Brain microvascular endothelial cell (primary cell): ENCODE data around the gene OMG.

Source experiments
- DNase-seq: peaks from one replicate; pipeline ENCODE4 v3.0.0-alpha.2; 2020
- H3K27ac ChIP-seq: fragments of 250-450 bp; sonication (Bioruptor Pico); 2 replicates; pipeline ENCODE4 v1.5.1; 2020; ENCODE audit warnings: mild to moderate bottlenecking, moderate library complexity
- H3K27me3 ChIP-seq: fragments of 250-450 bp; sonication (Bioruptor Pico); replicated peaks from 2 replicates; pipeline ENCODE4 v1.5.1; 2020; ENCODE audit warnings: mild to moderate bottlenecking
- H3K36me3 ChIP-seq: fragments of 250-450 bp; sonication (Bioruptor Pico); replicated peaks from 2 replicates; pipeline ENCODE4 v1.5.1; 2020; ENCODE audit warnings: mild to moderate bottlenecking
- H3K4me3 ChIP-seq: 2 replicates; pipeline ENCODE4 v1.5.1; 2011; ENCODE audit warnings: low read depth, mild to moderate bottlenecking, control low read depth, low read length, moderate library complexity
- CTCF ChIP-seq: IDR thresholded peaks from 2 replicates; pipeline ENCODE4 v1.5.1; 2011; ENCODE audit warnings: low read depth, mild to moderate bottlenecking, moderate library complexity, low read length, control low read depth, inconsistent platforms; ENCODE audit errors: missing control alignments
- in situ Hi-C: cut with HindIII; loops from 2 replicates; pipeline ENCODE4 v1.10.0; 2017; ENCODE audit warnings: low sequenced_read_pairs, low pct_ligation_motif_present

Gene OMG

GRCh38 chr17:31310886-31311285 lies 13.8 kb upstream of the OMG start:
- Histone ChIP-seq H3K4me3 (no peak overlapping the region), H3K27me3 (no peaks in the 10 kb centered on the region), H3K27ac (no peak overlapping the region), H3K36me3 (no peaks in the 10 kb centered on the region)
- TF ChIP-seq CTCF = no peak
- no peak for DNase-seq
- in situ Hi-C loops = no loop called here

- no peak overlapping the region for H3K4me3 ChIP-seq
- no peaks in the 10 kb centered on the region for H3K36me3 ChIP-seq
- TF ChIP-seq CTCF = no peak
- H3K27ac ChIP-seq = no peak overlapping the region
- no peaks in the 10 kb centered on the region for H3K27me3 ChIP-seq
- in situ Hi-C loops = no loop called here
- no peak for DNase-seq
These were observed 13.2 kb upstream of the OMG start for GRCh38 chr17:31310260-31310659.

- H3K27me3 ChIP-seq = no peaks in the 10 kb centered on the region
- H3K4me3 ChIP-seq = no peak overlapping the region
- in situ Hi-C loops = no loop called here
- DNase-seq = no peak
- H3K36me3 ChIP-seq = no peaks in the 10 kb centered on the region
- no peak overlapping the region for H3K27ac ChIP-seq
- no peak for TF ChIP-seq CTCF
These were observed 12.5 kb upstream of the OMG start for GRCh38 chr17:31309556-31309955.

- no peak overlapping the region for H3K27ac ChIP-seq
- in situ Hi-C loops = no loop called here
- H3K36me3 ChIP-seq = no peaks in the 10 kb centered on the region
- no peak overlapping the region for H3K4me3 ChIP-seq
- TF ChIP-seq CTCF = no peak
- no peaks in the 10 kb centered on the region for H3K27me3 ChIP-seq
- no peak for DNase-seq
These were observed 11.6 kb upstream of the OMG start for GRCh38 chr17:31308372-31309334.

- Histone ChIP-seq H3K27me3 (no peaks in the 10 kb centered on the region), H3K36me3 (no peaks in the 10 kb centered on the region), H3K4me3 (no peak overlapping the region), H3K27ac (no peak overlapping the region)
- in situ Hi-C loops = no loop called here
- no peak for DNase-seq
- TF ChIP-seq CTCF = no peak
These were observed 10.6 kb upstream of the OMG start for GRCh38 chr17:31307640-31308039.
